Activated CD4-positive, alpha-beta T cell treated with anti-CD3 and anti-CD28 coated beads, Interleukin-2, amount 50 U/mL, for 24 hours (primary cell): Measurements from ENCODE around the gene NLK.

Experiments used
- DNase-seq, 2 donors: peaks; one replicate each; pipeline ENCODE4 v3.0.0-alpha.2; 2020; ENCODE audit warnings: low read depth in 1 of 2, low spot score in 1 of 2

The NLK gene

DNA sequence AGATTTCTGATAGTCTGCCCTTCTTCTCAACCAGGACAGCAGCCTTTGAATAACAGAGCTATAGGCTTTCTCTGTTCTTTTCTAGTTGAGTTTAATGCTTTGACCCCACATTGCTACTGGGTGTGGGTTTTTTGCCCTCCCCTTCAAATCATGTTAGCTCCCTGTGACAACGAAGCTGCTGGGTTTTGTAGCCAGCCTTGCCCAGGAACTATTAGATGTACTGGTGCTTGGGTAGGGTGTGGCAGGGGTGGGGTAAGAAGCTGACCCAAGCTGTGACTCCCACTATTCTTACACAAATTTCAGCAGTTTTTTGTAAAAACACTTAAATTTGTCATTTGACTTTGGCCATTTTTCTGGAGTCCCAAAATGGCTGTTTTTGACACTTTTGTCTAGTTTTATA lies 69.7 kb downstream of the NLK start:
- DNase-seq, result no peak

DNA sequence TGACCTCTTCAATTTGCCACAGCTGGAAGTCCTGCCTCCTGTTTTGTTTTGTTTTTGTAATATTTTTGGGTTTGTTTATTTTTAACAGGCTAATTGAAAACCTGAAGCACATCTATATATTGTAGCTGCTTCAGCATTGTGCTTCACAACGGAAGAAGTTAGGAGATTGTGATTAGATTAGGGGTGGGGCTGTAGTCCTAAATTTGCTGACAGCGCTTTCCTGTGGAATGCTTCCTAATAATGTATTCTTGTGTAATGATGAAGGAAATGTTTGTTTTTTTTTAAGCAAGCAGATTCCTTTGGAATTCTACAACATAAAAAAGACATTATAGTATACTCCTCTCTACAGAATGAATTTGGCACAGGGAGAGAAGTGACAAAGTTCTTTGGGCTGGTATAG lies 70.1 kb downstream of the NLK start:
- DNase-seq, result no peak

DNA sequence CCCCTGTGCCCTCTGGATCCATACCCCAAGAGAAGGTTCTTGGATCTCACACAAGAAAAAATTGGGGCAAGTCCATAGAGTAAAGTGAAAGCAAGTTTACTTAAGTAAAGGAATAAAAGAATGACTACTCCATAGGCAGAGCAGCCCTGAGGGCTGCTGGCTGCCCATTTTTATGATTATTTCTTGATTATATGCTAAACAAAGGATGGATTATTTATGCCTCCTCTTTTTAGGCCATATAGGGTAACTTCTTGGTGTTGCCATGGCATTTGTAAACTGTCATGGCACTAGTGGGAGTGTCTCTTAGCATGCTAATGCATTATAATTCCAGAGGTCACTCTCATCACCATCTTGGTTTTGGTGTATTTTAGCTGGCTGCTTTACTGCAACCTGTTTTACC lies 70.8 kb downstream of the NLK start:
- DNase-seq, result no peak

DNA sequence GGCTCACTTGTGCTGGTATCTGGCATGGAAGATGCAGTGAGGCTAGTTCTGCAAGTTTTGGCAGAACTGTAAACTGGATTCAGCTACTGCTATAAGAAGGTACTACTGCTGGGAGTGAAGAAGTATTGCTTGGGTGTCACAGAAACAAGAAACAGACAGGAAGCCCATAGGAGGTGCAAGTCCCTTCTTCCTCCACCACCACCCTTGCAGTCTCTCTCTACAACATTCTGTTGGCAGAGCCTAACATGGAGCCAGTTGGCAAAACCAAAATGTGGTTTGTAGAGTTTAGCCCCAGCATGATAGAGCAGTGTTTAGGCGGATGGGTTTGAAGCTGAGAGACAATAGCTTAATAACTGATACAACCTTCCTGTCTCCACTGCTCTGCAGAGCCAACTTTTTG lies 72.6 kb downstream of the NLK start:
- DNase-seq, result no peak

DNA sequence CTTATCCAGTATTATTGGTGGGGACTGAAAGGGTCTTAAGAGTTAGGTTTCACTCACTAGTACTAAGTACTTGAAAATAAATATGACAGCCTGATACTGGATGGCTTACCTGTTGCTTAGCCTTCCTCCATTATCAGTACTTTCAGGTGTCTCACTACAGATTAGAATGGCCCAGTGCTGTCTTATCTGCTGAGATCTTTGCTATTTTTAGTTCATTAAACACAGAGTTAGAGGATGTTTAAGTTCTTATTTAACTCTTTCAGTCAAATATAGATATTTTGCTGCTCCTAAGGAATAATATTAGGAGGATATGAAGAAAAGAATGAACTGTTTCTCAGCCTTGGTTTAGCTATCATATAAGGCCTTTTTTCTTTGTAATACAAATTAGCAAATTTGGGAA lies 74.8 kb downstream of the NLK start:
- DNase-seq, result no peak

DNA sequence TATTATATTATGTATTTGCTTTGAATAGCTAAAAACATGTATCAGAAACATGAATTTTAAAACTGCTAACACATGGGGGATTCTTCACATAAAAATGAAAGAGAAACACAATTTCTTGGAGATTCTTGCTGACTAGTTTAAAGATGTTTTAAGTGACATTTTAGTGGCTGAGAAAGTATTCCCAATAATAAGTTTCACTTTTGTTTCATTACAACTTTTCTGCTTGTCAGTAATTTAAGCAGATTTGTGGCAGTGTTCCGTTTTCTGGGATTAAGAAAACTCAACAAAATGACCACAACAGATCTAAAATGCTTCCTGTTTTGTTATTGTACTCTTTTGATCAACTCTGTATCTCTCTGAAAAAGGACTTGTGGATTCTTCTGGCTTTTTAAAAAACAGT lies 75.9 kb downstream of the NLK start:
- no peak for DNase-seq

DNA sequence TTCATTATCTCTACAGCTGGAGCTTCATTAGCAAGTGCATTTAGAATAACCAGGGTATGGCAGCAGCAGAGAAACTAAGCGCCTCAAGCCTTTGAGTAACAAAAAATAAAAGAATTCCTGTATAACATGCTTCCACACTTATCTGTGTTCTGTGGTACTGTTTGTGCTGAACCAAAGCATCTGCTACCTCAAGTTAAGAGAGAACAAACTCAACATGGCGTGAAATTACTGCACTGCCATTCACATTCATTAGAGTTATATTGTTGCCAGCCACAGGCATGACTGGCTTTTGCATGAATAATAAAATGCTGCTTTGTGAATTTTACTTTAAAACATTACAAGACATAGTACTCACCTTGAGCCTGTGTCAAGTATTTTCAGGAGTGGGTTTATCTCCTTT lies 76.6 kb downstream of the NLK start:
- DNase-seq, result no peak

DNA sequence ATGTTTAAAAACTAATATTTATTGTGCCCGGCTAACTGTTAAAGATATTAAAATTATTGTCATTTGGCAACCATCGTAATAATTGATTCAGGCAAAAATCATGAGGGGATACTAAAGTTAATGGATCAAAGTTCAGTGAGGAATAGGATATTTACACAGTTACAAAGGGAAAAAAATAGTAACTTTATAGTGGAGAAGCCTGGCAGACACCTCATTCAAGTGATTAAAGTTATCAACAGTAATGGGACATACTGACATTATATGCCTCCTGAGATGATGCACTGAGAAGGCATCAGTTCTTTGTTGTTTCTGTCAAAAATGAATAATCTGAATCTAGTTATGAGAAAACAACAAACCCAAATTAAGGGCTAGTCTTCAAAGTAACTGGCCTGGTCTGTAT lies 77.1 kb downstream of the NLK start:
- no peak for DNase-seq

DNA sequence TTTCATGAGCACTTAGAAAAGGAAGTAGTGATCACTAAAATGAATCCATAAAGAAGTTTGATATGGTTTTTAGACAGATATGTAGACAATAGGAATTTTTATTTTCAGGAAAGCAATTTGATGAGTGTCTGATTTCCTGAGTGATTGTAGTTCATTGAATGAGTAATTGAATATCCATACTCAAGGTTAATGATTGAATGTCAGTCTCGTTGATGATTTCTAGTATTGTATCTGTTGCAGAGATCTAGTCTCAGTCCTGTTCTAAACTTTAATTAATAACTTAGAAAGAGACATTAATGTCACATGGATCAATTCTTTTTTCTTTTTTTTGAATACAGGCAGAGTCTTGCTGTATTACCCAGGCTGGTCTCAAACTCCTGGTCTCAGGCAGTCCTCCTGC lies 78.3 kb downstream of the NLK start:
- DNase-seq, result no peak

DNA sequence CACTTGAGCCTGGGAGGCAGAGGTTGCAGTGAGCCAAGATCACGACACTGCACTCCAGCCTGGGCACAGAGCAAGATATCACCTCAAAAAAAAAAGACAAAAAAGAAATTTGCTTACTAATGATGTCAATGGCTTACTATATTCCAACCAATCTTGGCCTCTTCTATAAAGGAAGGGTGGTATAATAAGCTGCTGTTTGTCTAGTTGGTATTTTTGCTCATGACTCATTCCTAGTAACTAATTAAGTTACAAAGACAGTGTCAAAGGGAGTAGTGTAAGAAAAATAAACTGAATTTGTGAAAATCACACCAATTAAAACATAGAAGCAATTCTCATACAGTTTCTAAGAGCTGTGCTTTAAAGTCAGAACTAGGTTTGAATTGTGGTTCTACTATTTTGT lies 82.5 kb downstream of the NLK start:
- DNase-seq, result no peak

DNA sequence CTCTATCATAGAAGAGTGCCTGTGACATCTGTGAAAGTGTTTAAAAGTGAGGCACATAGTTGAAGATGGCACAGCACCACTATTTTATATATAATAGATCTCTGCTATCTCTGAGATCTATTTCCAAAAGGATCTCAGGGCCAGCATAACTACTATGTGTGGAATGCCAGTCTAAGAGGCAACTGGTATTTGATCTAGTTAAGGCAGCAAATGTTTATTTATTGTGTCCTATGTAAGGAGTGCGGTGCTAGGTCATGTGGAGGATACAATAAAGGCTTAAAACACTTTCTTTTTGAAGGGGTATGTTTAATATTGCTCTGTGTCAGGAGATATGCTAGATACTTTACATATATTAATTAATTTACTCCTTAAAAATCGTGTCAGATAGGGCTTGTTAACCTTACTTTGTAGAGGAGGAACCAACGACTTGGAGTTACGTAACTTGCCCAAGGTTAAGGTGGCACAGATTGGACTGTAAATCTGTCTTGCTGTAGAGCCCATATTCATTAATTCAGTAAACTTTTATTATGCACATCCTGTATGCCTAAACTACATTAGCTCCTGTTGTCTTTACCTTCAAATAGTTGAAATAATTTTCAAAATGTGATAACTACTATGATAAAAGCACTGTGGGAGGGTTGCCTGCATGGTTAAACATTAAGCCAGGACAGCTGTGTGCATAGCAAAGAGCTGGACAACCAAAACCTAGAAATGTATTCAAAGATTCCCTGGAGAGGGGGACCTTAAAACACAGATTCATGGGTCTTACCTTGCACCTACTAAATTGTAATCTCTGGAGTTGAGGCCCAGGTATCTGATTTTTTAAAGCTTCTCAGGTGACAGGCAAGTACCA lies 83.3 kb downstream of the NLK start:
- no peak for DNase-seq

DNA sequence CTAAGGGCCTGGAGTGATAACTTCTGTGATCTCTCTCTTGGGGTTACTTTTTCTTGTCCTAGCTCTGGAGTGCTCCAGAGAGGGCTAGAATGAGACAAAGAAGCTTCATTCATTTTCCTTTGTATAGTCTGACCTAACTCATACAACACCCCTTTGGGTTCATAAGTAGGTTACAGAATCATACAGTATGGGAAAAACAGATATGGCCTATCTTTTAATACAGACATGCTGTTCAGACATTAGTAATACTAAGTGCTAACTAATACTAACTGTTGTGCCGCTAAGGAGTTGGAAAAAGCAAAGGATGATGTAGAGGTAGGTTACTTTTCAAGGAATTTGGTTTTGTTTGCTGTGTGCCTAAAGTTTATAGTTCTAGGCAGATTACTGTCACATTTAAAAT lies 84.7 kb downstream of the NLK start:
- DNase-seq, result no peak

DNA sequence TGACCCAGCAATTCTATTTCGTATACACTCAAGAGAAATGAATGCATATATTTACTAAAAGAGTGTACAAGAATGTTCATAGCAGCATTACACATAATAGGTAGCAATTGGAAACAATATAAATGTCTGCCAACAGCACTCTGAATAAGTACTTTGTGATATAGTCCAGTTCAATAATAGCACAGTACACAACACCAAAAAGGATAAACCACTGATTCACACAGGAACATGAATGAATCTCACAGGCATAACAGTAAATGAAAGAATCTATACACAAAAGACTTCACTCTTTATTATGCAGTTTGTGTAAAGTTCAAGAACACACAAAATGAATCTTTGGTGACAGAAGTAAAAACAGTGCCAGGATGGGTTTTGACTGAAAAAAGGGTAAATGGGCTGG lies 86.3 kb downstream of the NLK start:
- no peak for DNase-seq

DNA sequence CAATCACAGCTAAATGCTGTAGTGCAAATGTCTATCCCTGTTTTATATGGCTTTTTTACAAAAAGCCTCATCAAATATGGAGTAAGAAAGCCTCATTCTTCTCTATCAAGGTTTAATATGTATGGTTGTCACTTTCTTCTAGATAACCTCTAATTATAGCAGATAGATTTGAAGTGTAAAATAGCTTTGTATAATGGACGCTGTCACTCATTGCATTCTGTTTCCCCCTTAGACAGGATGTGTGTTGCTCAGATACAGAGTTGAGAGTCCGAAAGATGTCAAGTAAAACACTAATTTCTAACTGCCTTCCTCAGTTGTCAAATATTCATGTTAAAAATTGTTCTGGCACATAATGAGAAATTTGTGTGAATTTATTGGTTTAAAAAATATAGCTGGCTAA lies 88.0 kb downstream of the NLK start:
- DNase-seq, result no peak

DNA sequence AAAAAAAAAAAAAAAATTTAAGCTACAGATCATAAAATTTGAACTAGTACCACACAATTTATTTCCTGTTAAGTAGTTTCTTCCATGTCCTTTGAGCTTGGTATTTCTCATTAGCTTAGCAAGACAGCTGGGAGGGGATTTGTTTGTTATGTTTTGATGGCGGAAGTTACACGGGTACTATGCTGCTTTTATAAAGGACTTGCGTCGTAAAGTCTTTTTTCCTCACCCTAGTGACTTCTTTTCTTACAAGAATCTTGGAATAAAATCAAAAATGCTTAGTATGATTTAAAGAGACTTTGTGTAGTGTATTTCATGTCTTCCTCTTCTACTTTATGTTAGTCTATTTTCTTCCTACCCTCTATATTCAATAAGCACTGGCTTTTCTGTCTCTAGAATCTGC lies 89.1 kb downstream of the NLK start:
- no peak for DNase-seq

DNA sequence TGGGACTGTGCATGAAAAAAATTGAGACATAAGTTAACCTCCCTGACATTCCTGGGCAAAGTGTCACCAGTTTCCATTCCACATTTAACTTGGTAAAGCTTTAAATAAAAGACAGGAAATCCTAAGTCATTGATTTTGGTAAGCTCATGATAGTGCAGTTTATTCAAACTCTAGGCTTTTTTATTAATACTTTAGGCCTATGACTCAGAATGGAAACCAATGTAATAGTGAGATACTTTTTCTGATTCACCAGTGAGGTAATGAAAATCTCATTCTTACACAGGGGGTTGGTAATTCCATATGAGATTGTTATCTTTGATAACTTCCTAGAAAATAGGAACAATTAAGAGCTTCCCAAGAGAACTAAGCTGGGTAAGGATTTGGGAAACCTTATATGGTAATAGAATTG lies 91.1 kb downstream of the NLK start:
- DNase-seq, result no peak

DNA sequence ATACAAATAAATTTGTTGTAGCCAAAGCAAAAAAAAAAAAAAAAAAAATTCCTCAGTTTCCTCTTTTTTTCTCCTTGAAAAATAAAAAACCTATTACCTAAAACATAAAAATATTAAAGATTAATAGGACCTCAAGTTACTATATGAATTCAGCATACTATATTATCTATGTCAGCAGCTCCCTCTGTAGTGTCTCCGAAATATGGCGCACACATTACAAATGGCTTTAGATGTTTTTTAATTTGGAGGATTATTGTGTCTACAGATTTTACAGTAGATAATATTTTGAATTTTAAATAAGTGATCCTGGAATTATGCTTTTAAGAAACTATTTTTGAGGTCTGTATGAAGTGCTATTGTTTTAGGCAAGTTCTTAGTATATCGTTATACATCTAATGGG lies 94.4 kb downstream of the NLK start:
- no peak for DNase-seq

DNA sequence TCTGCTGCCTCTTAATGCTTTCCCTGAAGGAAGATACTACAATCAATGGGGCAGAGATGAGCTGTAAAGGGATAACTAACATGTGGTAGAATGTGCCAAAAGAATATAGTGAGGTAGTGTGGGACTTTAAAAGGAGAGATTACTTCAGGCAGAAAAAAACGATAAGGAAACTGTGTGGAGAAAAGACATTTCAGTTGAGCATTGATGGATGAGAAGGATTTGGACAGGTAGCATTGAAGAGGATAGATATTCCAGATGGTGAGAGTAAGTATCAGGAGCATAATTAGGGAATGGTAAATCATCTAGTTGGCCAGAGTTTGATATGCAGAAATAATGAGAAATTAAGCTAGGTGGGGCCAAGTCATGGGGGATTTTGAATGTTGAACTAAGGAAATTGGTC lies 97.3 kb downstream of the NLK start:
- no peak for DNase-seq

DNA sequence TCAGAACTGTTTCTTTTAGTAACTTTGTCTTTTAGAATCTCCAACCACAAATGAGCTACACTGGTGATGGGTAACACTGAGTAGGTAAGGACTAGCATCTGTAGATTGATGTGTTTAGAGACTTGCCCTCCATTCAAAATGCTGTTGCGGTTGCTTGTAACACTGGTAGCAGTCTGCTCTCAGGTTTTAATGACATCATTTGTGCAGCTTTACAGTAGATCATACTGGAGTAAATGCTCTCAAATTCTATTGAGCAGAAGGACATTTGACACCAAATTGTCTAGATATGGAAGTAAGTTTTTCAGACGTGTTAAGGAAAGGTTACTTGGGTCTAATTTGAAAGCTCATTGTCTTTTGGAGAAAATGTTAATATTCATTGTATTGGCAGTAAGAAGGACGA lies 98.8 kb downstream of the NLK start:
- DNase-seq, result no peak

DNA sequence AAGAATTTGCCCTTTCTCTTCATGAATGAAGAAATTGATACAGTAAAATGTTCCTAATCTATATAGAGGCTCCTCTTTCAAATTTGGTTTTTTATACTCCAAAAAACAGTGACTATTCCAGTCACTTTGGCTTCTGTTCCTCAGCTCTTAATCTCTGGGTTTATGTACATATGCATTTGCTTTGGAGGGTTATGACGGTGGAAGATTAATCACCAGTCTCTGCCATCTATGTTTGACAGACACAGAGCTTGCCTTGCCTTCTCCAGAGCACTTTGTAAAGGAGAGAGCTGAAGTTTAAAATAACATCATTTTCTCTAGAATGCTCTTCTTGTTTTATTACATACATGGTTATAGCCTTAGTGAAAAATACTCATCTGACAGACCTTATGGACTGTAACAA lies 99.3 kb downstream of the NLK start:
- no peak for DNase-seq

DNA sequence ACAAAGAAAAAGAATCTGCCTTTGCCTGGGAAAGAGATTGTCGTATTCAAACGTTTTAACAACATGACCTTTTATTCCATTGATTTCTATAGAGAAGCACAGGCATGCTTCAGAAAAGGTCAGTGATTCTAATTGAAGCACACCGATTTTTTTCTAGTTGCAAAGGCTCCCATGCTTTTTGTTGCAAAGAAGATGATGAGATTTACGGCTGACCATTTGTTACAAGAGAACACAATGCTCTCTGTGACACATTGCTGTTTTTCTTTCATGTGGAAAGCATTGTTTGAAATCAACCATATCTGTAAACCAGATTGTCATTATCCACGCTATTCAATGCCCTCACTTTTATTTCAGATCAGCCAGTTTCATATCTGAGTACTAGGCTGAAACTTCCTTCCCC lies 99.8 kb downstream of the NLK start:
- no peak for DNase-seq

DNA sequence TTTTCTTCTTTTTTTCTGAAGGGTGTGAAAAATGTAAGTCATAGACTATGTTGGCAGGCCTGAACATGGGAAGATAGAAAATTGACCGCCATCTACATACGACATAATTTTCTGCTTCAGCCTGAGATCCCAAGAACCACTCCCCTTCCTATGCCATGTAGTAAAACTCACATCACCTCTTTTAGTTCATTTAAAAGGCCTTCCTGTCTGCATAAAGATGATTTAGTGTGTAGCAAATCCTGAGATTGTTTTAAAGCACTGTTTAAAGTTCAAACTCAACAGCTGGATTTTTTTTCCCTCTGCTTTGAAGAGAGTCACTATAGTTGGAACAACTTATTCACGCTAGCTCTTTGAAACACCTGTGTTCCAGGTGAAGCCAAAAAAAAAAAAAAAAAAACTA lies 101.5 kb downstream of the NLK start:
- DNase-seq, result no peak

DNA sequence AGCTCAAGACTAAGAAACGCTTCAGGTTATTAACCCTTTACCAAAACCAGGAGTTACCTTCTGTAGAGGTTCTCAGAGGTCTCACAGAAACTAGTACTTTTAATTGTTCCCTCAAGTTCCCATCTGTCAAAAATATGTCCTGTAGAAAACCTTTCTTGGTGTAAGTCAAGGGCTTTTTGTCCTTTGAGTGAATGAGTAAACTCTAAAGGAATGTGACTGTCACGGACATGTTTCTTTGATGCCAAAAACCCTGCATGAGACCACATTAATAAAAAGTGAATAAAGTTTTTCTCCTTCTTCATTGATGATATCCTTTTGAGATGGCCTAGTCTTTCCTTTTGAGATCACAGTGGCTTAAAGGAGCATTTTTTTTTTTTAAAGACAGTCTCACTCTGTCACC lies 102.9 kb downstream of the NLK start:
- no peak for DNase-seq

DNA sequence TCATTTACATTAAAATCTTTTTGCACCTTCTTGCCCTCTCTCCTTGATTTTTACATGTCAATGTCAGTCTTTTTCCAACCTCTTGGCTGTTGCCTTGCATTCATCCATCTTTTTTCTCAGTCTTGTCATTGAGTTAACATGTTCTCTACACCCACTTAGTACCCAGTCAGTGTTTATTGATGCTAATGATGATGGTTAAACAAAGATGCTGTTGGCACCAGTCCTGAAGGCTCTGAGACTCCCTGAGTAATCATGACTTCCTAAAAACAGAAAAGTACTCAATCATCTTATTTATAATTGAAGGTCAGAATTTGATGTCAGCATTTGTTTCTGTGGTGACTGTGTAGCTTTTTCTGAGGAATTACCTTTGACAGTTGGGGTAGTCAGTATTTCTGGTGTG lies 104.5 kb downstream of the NLK start:
- DNase-seq, result no peak
